Measurements from ENCODE around the gene WDR7.

WDR7 gene

GRCh38 chr18:56645415-56646016 is 5.6 kb upstream of the WDR7 start:
- TF ChIP-seq RAD21 (IDR thresholded peaks at IDR 0.05; ENCODE audit: low read depth) = no peak
- TF ChIP-seq, protein P1, sequence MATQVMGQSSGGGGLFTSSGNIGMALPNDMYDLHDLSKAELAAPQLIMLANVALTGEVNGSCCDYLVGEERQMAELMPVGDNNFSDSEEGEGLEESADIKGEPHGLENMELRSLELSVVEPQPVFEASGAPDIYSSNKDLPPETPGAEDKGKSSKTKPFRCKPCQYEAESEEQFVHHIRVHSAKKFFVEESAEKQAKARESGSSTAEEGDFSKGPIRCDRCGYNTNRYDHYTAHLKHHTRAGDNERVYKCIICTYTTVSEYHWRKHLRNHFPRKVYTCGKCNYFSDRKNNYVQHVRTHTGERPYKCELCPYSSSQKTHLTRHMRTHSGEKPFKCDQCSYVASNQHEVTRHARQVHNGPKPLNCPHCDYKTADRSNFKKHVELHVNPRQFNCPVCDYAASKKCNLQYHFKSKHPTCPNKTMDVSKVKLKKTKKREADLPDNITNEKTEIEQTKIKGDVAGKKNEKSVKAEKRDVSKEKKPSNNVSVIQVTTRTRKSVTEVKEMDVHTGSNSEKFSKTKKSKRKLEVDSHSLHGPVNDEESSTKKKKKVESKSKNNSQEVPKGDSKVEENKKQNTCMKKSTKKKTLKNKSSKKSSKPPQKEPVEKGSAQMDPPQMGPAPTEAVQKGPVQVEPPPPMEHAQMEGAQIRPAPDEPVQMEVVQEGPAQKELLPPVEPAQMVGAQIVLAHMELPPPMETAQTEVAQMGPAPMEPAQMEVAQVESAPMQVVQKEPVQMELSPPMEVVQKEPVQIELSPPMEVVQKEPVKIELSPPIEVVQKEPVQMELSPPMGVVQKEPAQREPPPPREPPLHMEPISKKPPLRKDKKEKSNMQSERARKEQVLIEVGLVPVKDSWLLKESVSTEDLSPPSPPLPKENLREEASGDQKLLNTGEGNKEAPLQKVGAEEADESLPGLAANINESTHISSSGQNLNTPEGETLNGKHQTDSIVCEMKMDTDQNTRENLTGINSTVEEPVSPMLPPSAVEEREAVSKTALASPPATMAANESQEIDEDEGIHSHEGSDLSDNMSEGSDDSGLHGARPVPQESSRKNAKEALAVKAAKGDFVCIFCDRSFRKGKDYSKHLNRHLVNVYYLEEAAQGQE (IDR thresholded peaks at IDR 0.05; ENCODE audit: low read depth) = no peak
- no peak for TF ChIP-seq NFIC (IDR thresholded peaks at IDR 0.05)
- no peak for TF ChIP-seq TEAD4 (IDR thresholded peaks at IDR 0.05)
- TF ChIP-seq CEBPB (IDR thresholded peaks at IDR 0.05) = no peak
- TF ChIP-seq, protein P2, sequence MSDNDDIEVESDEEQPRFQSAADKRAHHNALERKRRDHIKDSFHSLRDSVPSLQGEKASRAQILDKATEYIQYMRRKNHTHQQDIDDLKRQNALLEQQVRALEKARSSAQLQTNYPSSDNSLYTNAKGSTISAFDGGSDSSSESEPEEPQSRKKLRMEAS (IDR thresholded peaks at IDR 0.05) = no peak

DNA sequence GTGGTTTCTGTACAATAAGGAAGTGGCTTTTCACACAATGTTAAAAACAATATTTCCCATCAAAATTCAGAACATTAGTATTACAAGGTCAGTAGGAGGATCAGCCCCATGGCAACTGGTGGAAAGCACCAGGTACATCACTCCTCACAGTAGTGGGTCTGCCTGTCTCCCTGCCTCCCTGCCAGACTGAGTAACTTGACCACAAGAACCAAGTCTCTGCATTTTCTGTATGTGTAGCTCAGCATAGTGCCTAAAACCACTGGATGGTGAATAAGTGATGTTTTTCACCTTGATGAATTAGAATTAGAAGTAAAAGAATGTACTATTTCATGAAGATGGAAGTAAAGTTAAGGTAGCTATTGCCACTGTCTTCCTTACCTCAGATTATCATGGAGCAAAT is 4.1 kb upstream of the WDR7 start:
- TF ChIP-seq TCF12 (IDR thresholded peaks at IDR 0.05; ENCODE audit: low read depth) (no peak), FOXM1 (IDR thresholded peaks at IDR 0.05; ENCODE audit: borderline replicate concordance, low read depth) (no peak)

- no peak for TF ChIP-seq NFIC (IDR thresholded peaks at IDR 0.05)
- no peak for TF ChIP-seq TAF1 (IDR thresholded peaks at IDR 0.05; ENCODE audit: low read depth)
- no peak for TF ChIP-seq FOXM1 (IDR thresholded peaks at IDR 0.05; ENCODE audit: borderline replicate concordance, low read depth)
- no peak for TF ChIP-seq TCF12 (IDR thresholded peaks at IDR 0.05; ENCODE audit: low read depth)
- TF ChIP-seq EP300 (IDR thresholded peaks at IDR 0.05; ENCODE audit: borderline replicate concordance) = no peak
- TF ChIP-seq CEBPB (IDR thresholded peaks at IDR 0.05) = no peak
- TF ChIP-seq RAD21 (IDR thresholded peaks at IDR 0.05; ENCODE audit: low read depth) = no peak
- TF ChIP-seq, protein P1 (IDR thresholded peaks at IDR 0.05; ENCODE audit: low read depth) = no peak
- TF ChIP-seq, protein P2 (IDR thresholded peaks at IDR 0.05) = no peak
- no peak for TF ChIP-seq TEAD4 (IDR thresholded peaks at IDR 0.05)
- TF ChIP-seq YY1 (IDR thresholded peaks at IDR 0.05; ENCODE audit: low read depth) = no peak
- TF ChIP-seq ZBTB7A (IDR thresholded peaks at IDR 0.05; ENCODE audit: low read depth) = no peak
- no peak for TF ChIP-seq EGR1 (IDR thresholded peaks at IDR 0.05)
- no peak for TF ChIP-seq CREB1 (IDR thresholded peaks at IDR 0.05; ENCODE audit: low read depth)
- TF ChIP-seq, protein P3, sequence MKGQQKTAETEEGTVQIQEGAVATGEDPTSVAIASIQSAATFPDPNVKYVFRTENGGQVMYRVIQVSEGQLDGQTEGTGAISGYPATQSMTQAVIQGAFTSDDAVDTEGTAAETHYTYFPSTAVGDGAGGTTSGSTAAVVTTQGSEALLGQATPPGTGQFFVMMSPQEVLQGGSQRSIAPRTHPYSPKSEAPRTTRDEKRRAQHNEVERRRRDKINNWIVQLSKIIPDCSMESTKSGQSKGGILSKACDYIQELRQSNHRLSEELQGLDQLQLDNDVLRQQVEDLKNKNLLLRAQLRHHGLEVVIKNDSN (IDR thresholded peaks at IDR 0.05) = no peak
Measured at GRCh38 chr18:56647951-56648893, 2.9 kb upstream of the WDR7 start.

GRCh38 chr18:56649996-56650395 is 1.2 kb upstream of the WDR7 start:
- no peak for TF ChIP-seq TEAD4 (IDR thresholded peaks at IDR 0.05)
- no peak for TF ChIP-seq TAF1 (IDR thresholded peaks at IDR 0.05; ENCODE audit: low read depth)
- no peak for TF ChIP-seq EGR1 (IDR thresholded peaks at IDR 0.05)

GRCh38 chr18:56651771-56652092 is 573 bp downstream of the WDR7 start:
- TF ChIP-seq YY1 (IDR thresholded peaks at IDR 0.05; ENCODE audit: low read depth) (no peak), EGR1 (IDR thresholded peaks at IDR 0.05) (no peak), NFIC (IDR thresholded peaks at IDR 0.05) (no peak), FOXM1 (IDR thresholded peaks at IDR 0.05; ENCODE audit: borderline replicate concordance, low read depth) (no peak), CREB1 (IDR thresholded peaks at IDR 0.05; ENCODE audit: low read depth) (no peak), CEBPB (IDR thresholded peaks at IDR 0.05) (no peak), ZBTB7A (IDR thresholded peaks at IDR 0.05; ENCODE audit: low read depth) (no peak), TEAD4 (IDR thresholded peaks at IDR 0.05) (no peak), TCF12 (IDR thresholded peaks at IDR 0.05; ENCODE audit: low read depth) (no peak), EP300 (IDR thresholded peaks at IDR 0.05; ENCODE audit: borderline replicate concordance) (no peak), RAD21 (IDR thresholded peaks at IDR 0.05; ENCODE audit: low read depth) (no peak), TAF1 (IDR thresholded peaks at IDR 0.05; ENCODE audit: low read depth) (no peak)
- TF ChIP-seq, protein P3 (IDR thresholded peaks at IDR 0.05) = no peak
- TF ChIP-seq, protein P2 (IDR thresholded peaks at IDR 0.05) = no peak
- TF ChIP-seq, protein P1 (IDR thresholded peaks at IDR 0.05; ENCODE audit: low read depth) = no peak
